Measurements from ENCODE around the gene FHIT. TPM values are rescaled to one million over a fixed set of nuclear protein-coding genes. Genes with fewer than 3 reads are reported as not detected.

Gene FHIT
- total and polyA plus RNA-seq, 2 of the 4 experiments (the other 2 are of a cell fraction) = 0.07 TPM; not detected in 1

GRCh38 chr3:61111825-61112224 lies 139.4 kb downstream of the FHIT start:
- no peak for DNase-seq
- H3K4ac ChIP-seq (ENCODE audit: low read depth, low read length) = no peak overlapping the region
- no peak overlapping the region for H2BK120ac ChIP-seq (ENCODE audit: low read depth, low read length)
- ChIA-PET POLR2A (ENCODE audit: unreplicated experiment) (no interaction called here), CTCF (no interaction called here)
- no peak overlapping the region for H2AFZ ChIP-seq (replicated peaks; ENCODE audit: low read length, poor library complexity)
- no peaks in the 10 kb centered on the region for H3K9me1 ChIP-seq (ENCODE audit: insufficient read depth, low read length)
- no peak overlapping the region for H3K14ac ChIP-seq (replicated peaks; ENCODE audit: low read depth, low read length)
- H4K91ac ChIP-seq (ENCODE audit: insufficient read depth, low read depth, low read length) = no peak overlapping the region
- H3K18ac ChIP-seq (ENCODE audit: low read depth, low read length) = no peak overlapping the region
- intact Hi-C loops (cut with micrococcal nuclease) (no loop called here), in situ Hi-C loops (cut with MboI; ENCODE audit: low sequenced_read_pairs) (no loop called here), dilution Hi-C loops (cut with HindIII; ENCODE audit: low sequenced_read_pairs, unreplicated experiment) (no loop called here)
- no peak overlapping the region for H3K23ac ChIP-seq (ENCODE audit: low read depth, low read length)
- WGBS, 2 experiments (ENCODE audit: extremely low coverage in 2 of 2, insufficient read length in 1 of 2) = no CpG with 5 or more reads among the region's 4 CpGs
- no peak overlapping the region for H2BK20ac ChIP-seq (ENCODE audit: low read depth, low read length)
- TF ChIP-seq RAD21 (IDR thresholded peaks at IDR 0.05; ENCODE audit: low read length) (no peak), MXI1 (IDR thresholded peaks at IDR 0.05; ENCODE audit: borderline replicate concordance, low read depth, low read length) (no peak), BHLHE40 (IDR thresholded peaks at IDR 0.05; ENCODE audit: low read depth, low read length) (no peak), CTCF (conservative IDR thresholded peaks at IDR 0.05; ENCODE audit: low read depth, low read length) (no peak), SMC3 (IDR thresholded peaks at IDR 0.05; ENCODE audit: low read depth, low read length) (no peak), POLR2A (IDR thresholded peaks at IDR 0.05; ENCODE audit: low read depth, low read length) (no peak), MAZ (IDR thresholded peaks at IDR 0.05; ENCODE audit: borderline replicate concordance, low read depth, low read length) (no peak), RCOR1 (IDR thresholded peaks at IDR 0.05; ENCODE audit: insufficient replicate concordance, low read length) (no peak), RFX5 (IDR thresholded peaks at IDR 0.05; ENCODE audit: low read depth, low read length) (no peak), FOS (IDR thresholded peaks at IDR 0.05; ENCODE audit: low read depth, low read length) (no peak), CEBPB (IDR thresholded peaks at IDR 0.05; ENCODE audit: low read depth, low read length) (no peak), CHD1 (IDR thresholded peaks at IDR 0.05; ENCODE audit: low read depth, low read length) (no peak), MAFK (IDR thresholded peaks at IDR 0.05; ENCODE audit: low read depth, low read length) (no peak)
- TF ChIP-seq, protein P1, sequence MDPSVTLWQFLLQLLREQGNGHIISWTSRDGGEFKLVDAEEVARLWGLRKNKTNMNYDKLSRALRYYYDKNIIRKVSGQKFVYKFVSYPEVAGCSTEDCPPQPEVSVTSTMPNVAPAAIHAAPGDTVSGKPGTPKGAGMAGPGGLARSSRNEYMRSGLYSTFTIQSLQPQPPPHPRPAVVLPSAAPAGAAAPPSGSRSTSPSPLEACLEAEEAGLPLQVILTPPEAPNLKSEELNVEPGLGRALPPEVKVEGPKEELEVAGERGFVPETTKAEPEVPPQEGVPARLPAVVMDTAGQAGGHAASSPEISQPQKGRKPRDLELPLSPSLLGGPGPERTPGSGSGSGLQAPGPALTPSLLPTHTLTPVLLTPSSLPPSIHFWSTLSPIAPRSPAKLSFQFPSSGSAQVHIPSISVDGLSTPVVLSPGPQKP (IDR thresholded peaks at IDR 0.05; ENCODE audit: borderline replicate concordance, low read depth, low read length) = no peak
- H4K20me1 ChIP-seq (ENCODE audit: insufficient read depth, low read length) = no peaks in the 10 kb centered on the region
- no peak overlapping the region for H2AK5ac ChIP-seq (ENCODE audit: low read depth, low read length)
- H3K4me3 ChIP-seq (ENCODE audit: insufficient read depth, low read depth, low read length) = no peak overlapping the region
- no peak overlapping the region for H4K5ac ChIP-seq (ENCODE audit: low read depth, low read length)
- ATAC-seq (ENCODE audit: low read depth) = no peak
- no peak overlapping the region for H3K9ac ChIP-seq (ENCODE audit: low read depth, low read length)
- H3K27me3 ChIP-seq (ENCODE audit: control insufficient read depth, insufficient read depth, low read length) = no peaks in the 10 kb centered on the region
- no TSS peak for BruUV-seq (replicated peaks)
- no peak overlapping the region for H4K8ac ChIP-seq (ENCODE audit: low read depth in 2 of 2, low read length in 2 of 2)
- H2BK15ac ChIP-seq (ENCODE audit: low read depth, low read length) = no peak overlapping the region
- H3K56ac ChIP-seq (ENCODE audit: extremely low read depth, insufficient read depth, low read length) = no peak overlapping the region
- H3K4me2 ChIP-seq (ENCODE audit: low read depth, low read length) = no peak overlapping the region
- no peak overlapping the region for H2AK9ac ChIP-seq (replicated peaks; ENCODE audit: low read depth, low read length, poor library complexity)
- no peak overlapping the region for H3K27ac ChIP-seq (ENCODE audit: insufficient read depth, low read length)
- peaks cover 5% of the 10 kb centered on the region; the same call in 1 of the 2 replicates for H3K9me3 ChIP-seq (ENCODE audit: control insufficient read depth, insufficient read depth, low read length)
- no peaks in the 10 kb centered on the region for H3K79me1 ChIP-seq (ENCODE audit: low read depth in 1 of 2, low read length in 2 of 2)
- H3K4me1 ChIP-seq (ENCODE audit: control insufficient read depth, insufficient read depth, low read length) = no peaks in the 10 kb centered on the region
- no peak overlapping the region for H2BK5ac ChIP-seq (ENCODE audit: low read depth, low read length, poor library complexity, severe bottlenecking)
- no peaks in the 10 kb centered on the region for H3K36me3 ChIP-seq (ENCODE audit: control insufficient read depth, insufficient read depth, low read length)
